K562 (cell line): Measurements from ENCODE around the gene TRPC4AP. TPM values are rescaled to one million over a fixed set of nuclear protein-coding genes. Genes with fewer than 3 reads are reported as not detected.

ENCODE experiments used
- ATAC-seq: fragments of 200-7000 bp; cut with Tn5 transposase; 3 replicates; pipeline ENCODE4 v1.9.1; 2020; ENCODE audit warnings: moderate library complexity
- BruUV-seq: library from RNA; stranded (reverse); fragments of 400-500 nt; replicated peaks from 2 replicates; lab custom pipeline; 2021; lab: Mats Ljungman, UMichigan
- CTCF ChIA-PET: fragments of 300-600 bp; formaldehyde crosslinking; extraction: SDS; loops from one replicate; lab custom pipeline; 2021; ENCODE audit warnings: low intra/inter-chr PET ratio; lab: Yijun Ruan, JAX
- POLR2A ChIA-PET: fragments of 300-600, 350-650 bp; sonication (Branson Sonifier 250); formaldehyde crosslinking; extraction: SDS; loops from one replicate; lab custom pipeline; 2021; ENCODE audit warnings: antibody characterized with exemption, inconsistent platforms; lab: Yijun Ruan, JAX
- DNase-seq, 4 experiments: peaks; one replicate each; pipeline versions ENCODE4 v3.0.0 to v3.0.0-alpha.2; 2011 to 2018; ENCODE audit warnings: low spot score in 3 of 4, mixed read lengths in 3 of 4; ENCODE audit errors: extremely low read depth in 1 of 4
- FAIRE-seq: peaks from 2 replicates; lab custom pipeline; 2011; peaks lifted over from hg19 to GRCh38; lab: Jason Lieb, UNC
- H2AFZ ChIP-seq: 2 replicates; pipeline ENCODE4 v1.6.0; 2011; ENCODE audit warnings: low read depth, low read length, control low read depth, inconsistent platforms
- H3K27ac ChIP-seq: fragments of 200-600 bp; 3 replicates; pipeline ENCODE4 v1.8.0; 2011; ENCODE audit warnings: low read depth, mild to moderate bottlenecking, control low read depth, inconsistent platforms, low read length, moderate library complexity, mixed read lengths; ENCODE audit errors: extremely low read depth
- H3K27me3 ChIP-seq, 2 experiments: fragments of 300-600 bp in 1 of 2; 2 replicates in 1 of 2; 3 replicates in 1 of 2; pipeline versions ENCODE4 v1.6.0 to v1.8.0; 2011; ENCODE audit warnings: inconsistent platforms in 2 of 2, low read length in 2 of 2, mild to moderate bottlenecking in 1 of 2, mixed read lengths in 1 of 2, moderate library complexity in 1 of 2; ENCODE audit not compliant: control insufficient read depth in 2 of 2, insufficient read depth in 2 of 2
- H3K36me3 ChIP-seq: fragments of 300-600 bp; 3 replicates; pipeline ENCODE4 v1.8.0; 2011; ENCODE audit warnings: mild to moderate bottlenecking, low read length, inconsistent platforms; ENCODE audit not compliant: control insufficient read depth, insufficient read depth
- H3K4me1 ChIP-seq, 2 experiments: fragments of 200-600 bp in 1 of 2; replicated peaks in 1 of 2; 2 replicates in 1 of 2; 3 replicates in 1 of 2; pipeline versions ENCODE4 v1.5.1 to v1.8.0; 2011; ENCODE audit warnings: inconsistent platforms in 2 of 2, low read length in 2 of 2, mild to moderate bottlenecking in 1 of 2, mixed read lengths in 1 of 2, moderate library complexity in 1 of 2; ENCODE audit not compliant: control insufficient read depth in 2 of 2, insufficient read depth in 2 of 2
- H3K4me2 ChIP-seq: 2 replicates; pipeline ENCODE4 v1.6.1; 2011; ENCODE audit warnings: low read length, control low read depth, inconsistent platforms, mixed read lengths; ENCODE audit not compliant: insufficient read depth
- H3K4me3 ChIP-seq: fragments of 200-600 bp; sonication (generic), shearing (Covaris generic); 2 replicates; pipeline ENCODE4 v1.5.1; 2016; ENCODE audit warnings: control low read depth, inconsistent platforms
- H3K79me2 ChIP-seq: fragments of 200-600 bp; 3 replicates; pipeline ENCODE4 v1.8.0; 2011; ENCODE audit warnings: low read length, inconsistent platforms; ENCODE audit not compliant: control insufficient read depth, insufficient read depth
- H3K9ac ChIP-seq, 2 experiments: 2 replicates each; pipeline versions ENCODE4 v1.6.0 to v1.6.1; 2011; ENCODE audit warnings: low read depth in 2 of 2, low read length in 2 of 2, control low read depth in 1 of 2, inconsistent platforms in 1 of 2, mild to moderate bottlenecking in 1 of 2, mixed read lengths in 1 of 2; ENCODE audit not compliant: insufficient read depth in 1 of 2
- H3K9me1 ChIP-seq: one replicate; pipeline ENCODE4 v1.6.0; 2011; ENCODE audit warnings: inconsistent platforms, mild to moderate bottlenecking, low read length, moderate library complexity; ENCODE audit not compliant: control insufficient read depth, insufficient read depth
- H3K9me3 ChIP-seq: replicated peaks from 2 replicates; pipeline ENCODE4 v1.5.1; 2011; ENCODE audit warnings: low read depth, low read length, inconsistent platforms; ENCODE audit not compliant: control insufficient read depth, insufficient read depth
- H4K20me1 ChIP-seq: replicated peaks from 2 replicates; pipeline ENCODE4 v1.6.1; 2011; ENCODE audit warnings: low read length, inconsistent platforms, mixed read lengths; ENCODE audit not compliant: control insufficient read depth, insufficient read depth
- ARHGAP35 ChIP-seq: fragments of 450-650 bp; IDR thresholded peaks from 2 replicates; pipeline ENCODE4 v1.6.1; 2018; ENCODE audit not compliant: partially characterized antibody
- BHLHE40 ChIP-seq: IDR thresholded peaks from 2 replicates; pipeline ENCODE4 v1.6.1; 2011; ENCODE audit warnings: low read length, improper control_type of control experiment
- CBFA2T3 ChIP-seq: fragments of 450-650 bp; IDR thresholded peaks from 2 replicates; pipeline ENCODE4 v1.6.1; 2017
- KDM1A ChIP-seq, 2 experiments: fragments of 450-650 bp; IDR thresholded peaks; 2 replicates each; pipeline ENCODE4 v1.6.1; 2016; ENCODE audit warnings: mild to moderate bottlenecking in 2 of 2
- MEIS2 ChIP-seq: fragments of 450-650 bp; IDR thresholded peaks from 2 replicates; pipeline ENCODE4 v1.6.1; 2014; ENCODE audit warnings: mild to moderate bottlenecking; ENCODE audit not compliant: partially characterized antibody
- NCOR1 ChIP-seq: fragments of 450-650 bp; IDR thresholded peaks from 2 replicates; pipeline ENCODE4 v1.6.1; 2016; ENCODE audit warnings: mild to moderate bottlenecking, moderate library complexity
- NUFIP1 ChIP-seq: fragments of 450-650 bp; IDR thresholded peaks from 2 replicates; pipeline ENCODE4 v1.6.1; 2018; ENCODE audit not compliant: partially characterized antibody
- STAT5A ChIP-seq: IDR thresholded peaks from 2 replicates; pipeline ENCODE4 v1.6.1; 2012; ENCODE audit warnings: low read length, inconsistent platforms, borderline replicate concordance
- ZNF77 ChIP-seq: fragments of 250-450 bp; sonication (Bioruptor Pico); IDR thresholded peaks from 2 replicates; pipeline ENCODE4 v1.5.0; 2020
- WGBS: fragments of 100-300 bp; shearing (Covaris generic); methylation state at CpG from one replicate; pipeline ENCODE4 v1.1.6; 2016; ENCODE audit warnings: low coverage, mixed read lengths; ENCODE audit not compliant: insufficient coverage; ENCODE audit errors: missing lambda C conversion rate; 5-methylcytosine and 5-hydroxymethylcytosine counted together
- in situ Hi-C: fragments of 300-500 bp; cut with MboI; formaldehyde crosslinking; loops from 4 replicates; pipeline ENCODE4 v1.15.0; 2018; ENCODE audit warnings: inconsistent platforms, mixed read lengths
- intact Hi-C: fragments of 100-400 bp; cut with micrococcal nuclease; formaldehyde crosslinking; loops from 2 replicates; pipeline ENCODE4 v1.14.2; 2022
- polyA plus RNA-seq, 8 experiments: library from polyadenylated mRNA; depleted of rRNA in 4 of 8; stranded (reverse) in 5 of 8; unstranded in 3 of 8; fragments of >200 nt; fragmentation: Nextera tagmentation in 2 of 8; fragmentation: Illumina TruSeq in 1 of 8; extraction: Ambion mirVana in 2 of 8; extraction: Trizol in 1 of 8; gene quantifications; 2 replicates each; pipeline versions ENCODE4 v1.2.1 to v1.2.3, GENCODE V29; 2011 to 2014; ENCODE audit warnings: inconsistent platforms in 1 of 8, missing spikeins in 1 of 8
- total RNA-seq, 7 experiments: library from RNA; depleted of rRNA in 6 of 7; stranded (reverse); fragments of >200 nt in 6 of 7; fragmentation: Illumina TruSeq in 2 of 7; extraction: Trizol in 2 of 7; gene quantifications; 2 replicates each; pipeline versions ENCODE4 v1.2.1 to v1.2.3, GENCODE V29; 2011 to 2021; ENCODE audit warnings: low replicate concordance in 1 of 7
- TF ChIP-seq, protein P1 (sequence below): fragments of 450-650 bp; formaldehyde crosslinking; IDR thresholded peaks from 2 replicates; pipeline ENCODE4 v1.4.0; 2020; ENCODE audit warnings: mild to moderate bottlenecking, moderate library complexity
- TF ChIP-seq, protein P2 (sequence below): sonication (generic); formaldehyde crosslinking; IDR thresholded peaks from 2 replicates; pipeline ENCODE4 v1.9.0; 2022; ENCODE audit warnings: mild to moderate bottlenecking, missing genetic modification reagents

The TRPC4AP gene
- total and polyA plus RNA-seq, 9 of the 15 experiments (the other 6 are each of a cell fraction or from before 2014, with no cell fraction given), result 2.3 to 70.3 (median 33.3) TPM

DNA sequence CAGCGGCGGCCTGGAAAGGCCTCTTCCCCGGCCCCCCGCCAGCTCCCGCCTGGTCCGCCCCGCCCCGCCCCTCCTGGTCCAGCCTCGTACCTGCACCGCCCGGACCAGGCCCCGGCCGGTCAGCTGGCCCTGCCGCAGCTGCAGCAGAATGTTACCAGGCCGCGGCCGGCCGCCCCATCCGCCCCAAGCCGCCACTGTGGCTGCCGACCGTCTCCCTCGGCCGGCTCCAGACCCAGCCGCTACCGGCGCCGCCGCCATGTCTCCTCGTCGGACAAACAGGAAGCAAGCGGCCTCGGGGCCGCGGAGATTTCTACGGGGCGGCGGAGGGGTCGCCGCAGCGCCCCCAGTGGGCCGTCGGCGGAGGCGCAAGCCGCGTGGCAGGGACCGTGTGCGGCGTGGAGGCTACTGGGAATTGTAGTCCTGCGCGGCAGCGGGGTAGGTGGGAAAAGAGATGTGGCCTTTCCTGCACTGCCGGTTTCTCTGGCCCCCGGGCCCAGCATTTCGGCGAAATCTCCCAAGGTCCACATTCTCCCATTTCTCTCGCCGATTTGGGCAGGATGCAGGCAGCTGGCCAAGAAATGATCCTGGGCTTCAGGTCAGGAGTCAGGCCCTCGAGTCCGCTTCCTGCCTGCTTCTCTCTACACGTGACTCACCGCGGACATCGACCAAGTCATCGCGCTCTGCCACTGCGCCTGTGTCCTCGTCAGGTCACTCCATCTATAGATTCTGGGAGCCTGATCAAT is at the start of gene TRPC4AP (continued):
- TF ChIP-seq NUFIP1 (no peak), BHLHE40 (peak; percentile 91), NCOR1 (peak; percentile 51)
- TF ChIP-seq, protein P1, sequence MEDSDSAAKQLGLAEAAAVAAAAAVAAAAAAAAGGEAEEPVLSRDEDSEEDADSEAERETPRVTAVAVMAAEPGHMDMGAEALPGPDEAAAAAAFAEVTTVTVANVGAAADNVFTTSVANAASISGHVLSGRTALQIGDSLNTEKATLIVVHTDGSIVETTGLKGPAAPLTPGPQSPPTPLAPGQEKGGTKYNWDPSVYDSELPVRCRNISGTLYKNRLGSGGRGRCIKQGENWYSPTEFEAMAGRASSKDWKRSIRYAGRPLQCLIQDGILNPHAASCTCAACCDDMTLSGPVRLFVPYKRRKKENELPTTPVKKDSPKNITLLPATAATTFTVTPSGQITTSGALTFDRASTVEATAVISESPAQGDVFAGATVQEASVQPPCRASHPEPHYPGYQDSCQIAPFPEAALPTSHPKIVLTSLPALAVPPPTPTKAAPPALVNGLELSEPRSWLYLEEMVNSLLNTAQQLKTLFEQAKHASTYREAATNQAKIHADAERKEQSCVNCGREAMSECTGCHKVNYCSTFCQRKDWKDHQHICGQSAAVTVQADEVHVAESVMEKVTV (CRISPR knock-in tag), result no peak; the same call in 1 of the 2 replicates

DNA sequence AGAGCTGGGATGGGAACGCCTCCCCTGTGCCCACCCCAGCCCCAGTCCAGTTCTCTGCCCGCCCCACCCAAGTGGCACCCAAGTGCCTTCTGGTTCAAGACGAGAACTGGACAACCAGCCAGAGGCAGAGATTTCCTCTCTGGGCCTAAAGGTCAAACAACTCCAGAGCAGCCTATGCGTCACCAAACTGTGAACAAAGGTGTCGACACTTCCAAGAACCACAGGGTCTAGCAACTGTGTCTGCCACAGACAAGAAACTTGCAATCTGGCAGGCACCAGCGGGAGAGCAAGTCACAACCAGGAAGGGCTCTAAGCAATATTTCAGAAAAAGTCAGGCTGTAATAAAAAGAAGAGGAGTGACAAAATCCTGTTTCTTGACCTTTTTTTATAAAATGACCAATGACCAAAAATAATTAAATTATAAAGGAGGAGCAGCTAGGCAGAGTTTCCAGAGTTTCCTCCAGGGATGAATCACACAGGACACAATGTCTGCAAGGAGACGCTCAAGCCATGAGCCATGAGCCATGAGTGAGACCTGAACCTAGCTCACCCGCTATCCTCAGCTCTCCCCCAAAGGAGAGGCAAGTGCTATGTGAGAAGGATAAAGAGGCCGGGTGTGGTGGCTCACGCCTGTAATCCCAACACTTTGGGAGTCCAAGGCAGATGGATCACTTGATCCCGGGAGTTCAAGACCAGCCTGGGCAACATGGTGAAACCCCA is 43.4 kb upstream of the TRPC4AP start:
- H2AFZ ChIP-seq, result no peak overlapping the region
- peak in 1 of 4 experiments; percentile 38 for DNase-seq
- TF ChIP-seq ZNF77 (CRISPR knock-in tag) (no peak), KDM1A (IDR thresholded peaks at IDR 0.05) (peak; percentile 51 to 57; a peak in 3 of 4 replicates), STAT5A (0 out of 2 replicates have a peak, but pooled peaks have one; percentile 19), ARHGAP35 (no peak), MEIS2 (peak; percentile 34), CBFA2T3 (peak; percentile 26; the same call in 1 of the 2 replicates)
- TF ChIP-seq, protein P2, sequence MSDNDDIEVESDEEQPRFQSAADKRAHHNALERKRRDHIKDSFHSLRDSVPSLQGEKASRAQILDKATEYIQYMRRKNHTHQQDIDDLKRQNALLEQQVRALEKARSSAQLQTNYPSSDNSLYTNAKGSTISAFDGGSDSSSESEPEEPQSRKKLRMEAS (CRISPR knock-in tag), result no peak
- TF ChIP-seq, all 486 proteins: peak for 4
- FAIRE-seq, result no peak
- peaks cover 0 to 4% of the 10 kb centered on the region in 2 experiments; a peak in 2 of 5 replicates for H3K4me1 ChIP-seq
- no peak overlapping the region for H3K27ac ChIP-seq
- H4K20me1 ChIP-seq, result no peaks in the 10 kb centered on the region
- WGBS, result 71% methylated on average over 9 of the region's 11 CpGs
- no peaks in the 10 kb centered on the region for H3K9me3 ChIP-seq
- ChIA-PET POLR2A (interaction anchor here (0.6 to 2.2 kb wide), 3 partner anchors 11 to 134 kb away, joined by 3 to 10 read pairs (median 4); partner anchors contain the start of gene EDEM2), CTCF (no interaction called here)
- no peaks in the 10 kb centered on the region for H3K27me3 ChIP-seq
- ATAC-seq, result no peak
- peaks cover 45% of the 10 kb centered on the region for H3K36me3 ChIP-seq
- no peaks in the 10 kb centered on the region for H3K79me2 ChIP-seq
- no peaks in the 10 kb centered on the region for H3K9me1 ChIP-seq
- intact Hi-C loops, result no loop called here
- no TSS peak for BruUV-seq
- H3K9ac ChIP-seq, result no peak overlapping the region
- no peak overlapping the region for H3K4me2 ChIP-seq
- no peak overlapping the region for H3K4me3 ChIP-seq
- in situ Hi-C loops, result loop anchor here (25.0 kb wide), 1 partner anchor 301 kb away; the partner anchor contains the start of gene GDF5
